PC-9 (cell line): Measurements from ENCODE around the gene RBM38.

Experiments used
- EZH2 ChIP-seq: fragments of 200-600 bp; sonication (generic); IDR thresholded peaks from 2 replicates; pipeline ENCODE4 v1.8.0; 2017; ENCODE audit warnings: antibody characterized with exemption, low read depth
- TF ChIP-seq, protein P1 (sequence below): fragments of 200-600 bp; sonication (generic); conservative IDR thresholded peaks from 2 replicates; pipeline ENCODE4 v1.6.1; 2017; ENCODE audit warnings: mixed run types, antibody characterized with exemption, mild to moderate bottlenecking, moderate library complexity

DNA sequence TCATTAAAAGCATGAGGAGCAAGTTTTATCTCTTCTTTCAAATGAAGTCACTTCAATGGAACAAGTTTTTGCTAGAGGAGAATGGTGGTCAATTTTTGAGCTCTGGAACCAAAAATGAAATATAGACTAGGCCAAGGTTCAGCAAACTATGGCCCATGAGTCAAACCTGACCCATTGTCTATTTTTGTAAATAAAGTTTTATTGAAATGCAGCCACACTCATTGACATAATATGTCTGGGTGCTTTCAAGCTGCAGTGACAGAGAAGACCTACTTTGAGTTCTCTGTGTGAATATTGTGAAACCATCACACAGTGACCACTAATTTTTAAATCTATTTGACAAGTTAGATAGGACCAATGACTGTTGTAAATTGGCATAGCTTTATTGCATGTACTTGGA is 26.7 kb upstream of the RBM38 start:
- TF ChIP-seq, protein P1, sequence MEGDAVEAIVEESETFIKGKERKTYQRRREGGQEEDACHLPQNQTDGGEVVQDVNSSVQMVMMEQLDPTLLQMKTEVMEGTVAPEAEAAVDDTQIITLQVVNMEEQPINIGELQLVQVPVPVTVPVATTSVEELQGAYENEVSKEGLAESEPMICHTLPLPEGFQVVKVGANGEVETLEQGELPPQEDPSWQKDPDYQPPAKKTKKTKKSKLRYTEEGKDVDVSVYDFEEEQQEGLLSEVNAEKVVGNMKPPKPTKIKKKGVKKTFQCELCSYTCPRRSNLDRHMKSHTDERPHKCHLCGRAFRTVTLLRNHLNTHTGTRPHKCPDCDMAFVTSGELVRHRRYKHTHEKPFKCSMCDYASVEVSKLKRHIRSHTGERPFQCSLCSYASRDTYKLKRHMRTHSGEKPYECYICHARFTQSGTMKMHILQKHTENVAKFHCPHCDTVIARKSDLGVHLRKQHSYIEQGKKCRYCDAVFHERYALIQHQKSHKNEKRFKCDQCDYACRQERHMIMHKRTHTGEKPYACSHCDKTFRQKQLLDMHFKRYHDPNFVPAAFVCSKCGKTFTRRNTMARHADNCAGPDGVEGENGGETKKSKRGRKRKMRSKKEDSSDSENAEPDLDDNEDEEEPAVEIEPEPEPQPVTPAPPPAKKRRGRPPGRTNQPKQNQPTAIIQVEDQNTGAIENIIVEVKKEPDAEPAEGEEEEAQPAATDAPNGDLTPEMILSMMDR = no peak
- no peak for TF ChIP-seq EZH2
